ENCODE results near the gene FAM228A. TPM values are rescaled to one million over a fixed set of nuclear protein-coding genes. Genes with fewer than 3 reads are reported as not detected.
"Not testable (repeated sequence)": the region's sequence is repeated elsewhere in the genome, so short reads cannot be mapped to it uniquely, and the experiment has no call there.

The FAM228A gene
- total and polyA plus RNA-seq, 11 donors, result 0.19 to 1.9 (median 0.79) TPM; not detected in 3

- ATAC-seq (no peak), DNase-seq (no peak)
- TF ChIP-seq POLR2A (IDR thresholded peaks at IDR 0.05), result no peak
- TF ChIP-seq, protein P1, sequence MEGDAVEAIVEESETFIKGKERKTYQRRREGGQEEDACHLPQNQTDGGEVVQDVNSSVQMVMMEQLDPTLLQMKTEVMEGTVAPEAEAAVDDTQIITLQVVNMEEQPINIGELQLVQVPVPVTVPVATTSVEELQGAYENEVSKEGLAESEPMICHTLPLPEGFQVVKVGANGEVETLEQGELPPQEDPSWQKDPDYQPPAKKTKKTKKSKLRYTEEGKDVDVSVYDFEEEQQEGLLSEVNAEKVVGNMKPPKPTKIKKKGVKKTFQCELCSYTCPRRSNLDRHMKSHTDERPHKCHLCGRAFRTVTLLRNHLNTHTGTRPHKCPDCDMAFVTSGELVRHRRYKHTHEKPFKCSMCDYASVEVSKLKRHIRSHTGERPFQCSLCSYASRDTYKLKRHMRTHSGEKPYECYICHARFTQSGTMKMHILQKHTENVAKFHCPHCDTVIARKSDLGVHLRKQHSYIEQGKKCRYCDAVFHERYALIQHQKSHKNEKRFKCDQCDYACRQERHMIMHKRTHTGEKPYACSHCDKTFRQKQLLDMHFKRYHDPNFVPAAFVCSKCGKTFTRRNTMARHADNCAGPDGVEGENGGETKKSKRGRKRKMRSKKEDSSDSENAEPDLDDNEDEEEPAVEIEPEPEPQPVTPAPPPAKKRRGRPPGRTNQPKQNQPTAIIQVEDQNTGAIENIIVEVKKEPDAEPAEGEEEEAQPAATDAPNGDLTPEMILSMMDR (IDR thresholded peaks at IDR 0.05), result no peak
- Histone ChIP-seq H3K9me3 (peaks cover 0 to 7% (median 0%) of the 10 kb centered on the region in 12 donors), H3K4me3 (no peak overlapping the region), H3K36me3 (no peaks in the 10 kb centered on the region), H3K27ac (no peak overlapping the region), H3K27me3 (no peaks in the 10 kb centered on the region), H3K4me1 (no peaks in the 10 kb centered on the region)
- WGBS, 4 donors, result 62 to 69% (median 65%) methylated on average over 5 of the region's 5 CpGs
- intact Hi-C loops (cut with DNase I), result no loop called here
Measured at GRCh38 chr2:24191848-24192247, 17.0 kb downstream of the FAM228A start.

GRCh38 chr2:24197213-24197612 lies 22.4 kb downstream of the FAM228A start:
- intact Hi-C loops (cut with DNase I); ATAC-seq; DNase-seq; H3K9me3 ChIP-seq; H3K36me3 ChIP-seq; H3K27ac ChIP-seq; H3K4me3 ChIP-seq; H3K27me3 ChIP-seq: not testable (repeated sequence)
- WGBS, 4 donors, result 91 to 100% (median 94%) methylated on average over 1 of the region's 1 CpG; no CpG with 5 or more reads in 1 of the 4 donors
- H3K4me1 ChIP-seq, result peaks cover 0 to 11% (median 3%) of the 10 kb centered on the region in 12 donors

DNA sequence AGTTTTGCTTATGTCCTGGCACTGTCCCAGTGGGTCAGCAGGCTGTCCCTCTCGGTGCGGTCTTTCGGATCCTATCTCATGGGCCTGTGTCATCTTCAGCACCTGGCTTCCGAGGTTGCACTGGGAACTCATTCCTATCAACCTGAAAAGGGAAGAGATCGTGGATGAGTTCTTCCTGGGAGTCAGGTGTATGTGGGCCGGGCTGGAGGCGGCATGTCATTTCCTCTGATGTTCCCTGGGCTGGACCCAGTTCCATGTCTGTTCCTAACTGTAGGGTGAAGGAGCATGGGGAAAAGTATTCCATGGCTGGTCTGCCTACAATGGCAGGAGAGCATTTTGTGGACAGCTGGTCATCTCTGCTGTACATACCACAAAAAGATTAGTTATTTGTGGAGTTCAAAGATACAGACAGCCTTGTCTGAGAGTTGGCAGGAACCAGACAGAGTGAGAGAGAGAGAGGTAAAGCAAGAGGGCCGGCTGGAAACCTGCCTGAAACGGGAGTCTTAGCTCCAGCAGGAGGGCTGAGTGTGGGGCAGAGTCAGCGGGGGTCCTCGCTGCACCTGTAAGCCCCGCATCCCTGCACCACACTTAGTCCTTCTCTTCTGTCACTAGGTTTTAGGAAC lies 25.2 kb downstream of the FAM228A start:
- intact Hi-C loops (cut with DNase I), result no loop called here
- ATAC-seq (peak; percentile 64 to 78 (median 72)), DNase-seq (no peak)
- Histone ChIP-seq H3K4me1 (peaks cover 0 to 11% (median 3%) of the 10 kb centered on the region in 12 donors), H3K9me3 (peaks cover 0 to 5% (median 0%) of the 10 kb centered on the region in 12 donors), H3K27ac (no peak overlapping the region), H3K4me3 (no peak overlapping the region), H3K27me3 (no peaks in the 10 kb centered on the region), H3K36me3 (peaks cover 0 to 35% (median 26%) of the 10 kb centered on the region in 9 donors)
- WGBS, 4 donors, result 74 to 77% (median 75%) methylated on average over 12 of the region's 12 CpGs
- TF ChIP-seq, protein P1 (IDR thresholded peaks at IDR 0.05), result no peak
- TF ChIP-seq POLR2A (IDR thresholded peaks at IDR 0.05), result no peak

DNA sequence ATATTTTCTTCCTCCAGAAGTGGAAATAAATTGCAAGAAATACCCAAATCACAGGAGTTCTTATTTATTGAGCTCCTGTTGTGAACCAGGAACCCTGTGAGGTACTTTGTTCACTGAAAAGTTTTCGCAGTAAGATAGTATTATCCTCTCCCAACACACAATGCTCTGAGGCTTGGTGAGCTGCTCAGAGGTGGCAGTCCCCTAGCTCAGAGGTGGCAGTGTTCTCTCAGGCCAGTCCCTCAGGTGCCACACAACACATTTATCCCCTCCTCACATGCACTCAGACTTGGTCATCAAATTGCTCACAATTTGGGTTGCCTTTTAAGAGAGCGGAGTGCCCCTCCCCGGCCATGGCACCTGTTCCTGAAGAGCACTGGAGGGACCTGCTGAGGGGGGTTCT lies 25.9 kb downstream of the FAM228A start:
- H3K36me3 ChIP-seq, result peaks cover 0 to 42% (median 33%) of the 10 kb centered on the region in 9 donors
- no peak overlapping the region for H3K4me3 ChIP-seq
- H3K27me3 ChIP-seq, result no peaks in the 10 kb centered on the region
- peaks cover 0 to 5% (median 0%) of the 10 kb centered on the region in 12 donors for H3K9me3 ChIP-seq
- TF ChIP-seq, protein P1 (IDR thresholded peaks at IDR 0.05), result no peak
- no peak for TF ChIP-seq POLR2A (IDR thresholded peaks at IDR 0.05)
- peaks cover 0 to 11% (median 3%) of the 10 kb centered on the region in 12 donors for H3K4me1 ChIP-seq
- no peak overlapping the region for H3K27ac ChIP-seq
- DNase-seq (no peak), ATAC-seq (peak in 3 of 4 donors; percentile 31 to 51 (median 44))
- WGBS, 4 donors, result 94 to 98% (median 97%) methylated on average over 3 of the region's 3 CpGs
- intact Hi-C loops (cut with DNase I), result no loop called here

Measured in heart left ventricle (tissue), 16 donors.